GM19240 (cell line): Measurements from ENCODE around the gene RPTOR.

Experiments
- DNase-seq: peaks from one replicate; pipeline ENCODE4 v3.0.0; 2011; ENCODE audit warnings: low spot score; ENCODE audit not compliant: insufficient read length

RPTOR gene

DNA sequence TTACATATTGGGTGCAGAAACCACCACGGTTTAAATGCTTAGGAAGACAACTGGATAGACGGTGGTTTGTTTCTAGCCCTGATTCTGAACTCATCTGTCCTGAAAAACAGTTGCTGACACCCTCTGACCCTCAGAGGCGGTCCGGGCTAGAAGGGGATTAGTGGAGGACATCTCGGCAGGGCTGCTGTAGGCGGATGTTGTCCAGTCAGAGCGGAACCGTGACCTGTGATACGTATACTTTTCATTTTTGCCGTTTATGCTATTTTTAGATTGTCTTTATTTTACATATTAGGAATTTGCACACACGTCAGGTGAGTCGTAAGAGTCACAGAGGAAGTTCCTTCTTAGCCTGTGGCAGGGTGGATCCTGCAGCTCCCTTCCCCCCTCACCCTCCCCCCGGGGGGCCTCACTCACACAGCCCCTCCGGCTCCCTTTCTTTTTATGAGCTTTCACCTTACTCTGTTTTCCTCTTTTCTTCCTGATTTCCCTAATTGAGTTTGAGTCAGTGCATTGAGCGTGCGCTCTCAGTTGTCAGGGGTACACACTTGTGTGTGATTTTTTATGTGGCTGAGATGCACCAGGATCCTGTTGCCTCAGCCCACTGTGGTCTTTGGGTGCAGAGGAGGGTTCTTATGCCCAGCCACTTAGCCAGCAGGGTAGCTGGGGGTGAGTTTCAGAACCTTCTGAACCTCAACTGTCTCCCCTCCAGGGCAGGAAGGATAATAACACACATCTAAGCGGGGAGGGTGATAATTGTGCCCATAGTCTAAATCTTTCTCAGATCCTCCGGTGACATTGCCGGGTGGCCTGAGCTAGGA lies 236.0 kb downstream of the RPTOR start:
- DNase-seq = peak; percentile 62

DNA sequence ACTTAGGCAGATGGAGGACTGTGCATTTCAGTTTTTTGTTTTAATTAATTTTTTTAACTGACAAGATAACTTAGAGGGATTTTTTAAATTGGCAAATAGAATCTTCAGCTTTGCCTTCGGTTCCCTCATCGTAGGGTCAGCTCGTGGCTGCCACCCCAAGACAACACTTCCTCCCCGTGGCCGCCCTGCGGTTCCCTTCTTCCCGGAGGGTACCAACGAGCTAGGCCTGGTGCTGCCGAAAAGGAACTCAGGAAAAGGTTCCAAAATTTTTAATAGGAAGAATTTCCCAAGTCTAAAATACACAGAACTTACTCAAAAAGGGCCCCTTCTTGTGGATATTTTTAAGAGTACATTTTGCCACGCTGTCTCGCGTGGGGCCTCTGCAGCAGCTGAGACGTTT lies 236.6 kb downstream of the RPTOR start:
- no peak for DNase-seq

DNA sequence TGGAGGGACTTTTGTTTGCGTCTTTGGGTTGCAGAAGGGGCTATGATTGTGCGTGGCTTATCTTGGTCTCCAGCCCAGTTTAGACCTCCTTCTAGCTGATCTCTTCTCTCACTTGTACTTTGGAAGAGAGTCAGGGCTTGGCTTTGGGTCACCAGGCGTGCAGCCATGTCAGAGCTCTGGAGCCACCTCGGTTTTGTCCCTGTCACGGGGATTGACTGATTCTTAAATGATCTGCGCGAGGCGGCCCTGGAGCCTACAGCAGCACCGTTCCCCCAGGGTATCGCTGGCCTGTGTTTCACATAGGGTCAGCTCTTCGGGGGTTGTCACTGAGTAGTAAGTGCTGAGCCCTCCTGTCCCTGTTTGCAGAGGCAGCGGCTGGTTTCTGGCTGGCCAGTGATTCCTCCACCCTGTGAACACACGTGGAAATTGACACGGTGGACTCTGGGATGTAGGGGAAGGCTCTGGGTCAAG lies 237.2 kb downstream of the RPTOR start:
- no peak for DNase-seq

DNA sequence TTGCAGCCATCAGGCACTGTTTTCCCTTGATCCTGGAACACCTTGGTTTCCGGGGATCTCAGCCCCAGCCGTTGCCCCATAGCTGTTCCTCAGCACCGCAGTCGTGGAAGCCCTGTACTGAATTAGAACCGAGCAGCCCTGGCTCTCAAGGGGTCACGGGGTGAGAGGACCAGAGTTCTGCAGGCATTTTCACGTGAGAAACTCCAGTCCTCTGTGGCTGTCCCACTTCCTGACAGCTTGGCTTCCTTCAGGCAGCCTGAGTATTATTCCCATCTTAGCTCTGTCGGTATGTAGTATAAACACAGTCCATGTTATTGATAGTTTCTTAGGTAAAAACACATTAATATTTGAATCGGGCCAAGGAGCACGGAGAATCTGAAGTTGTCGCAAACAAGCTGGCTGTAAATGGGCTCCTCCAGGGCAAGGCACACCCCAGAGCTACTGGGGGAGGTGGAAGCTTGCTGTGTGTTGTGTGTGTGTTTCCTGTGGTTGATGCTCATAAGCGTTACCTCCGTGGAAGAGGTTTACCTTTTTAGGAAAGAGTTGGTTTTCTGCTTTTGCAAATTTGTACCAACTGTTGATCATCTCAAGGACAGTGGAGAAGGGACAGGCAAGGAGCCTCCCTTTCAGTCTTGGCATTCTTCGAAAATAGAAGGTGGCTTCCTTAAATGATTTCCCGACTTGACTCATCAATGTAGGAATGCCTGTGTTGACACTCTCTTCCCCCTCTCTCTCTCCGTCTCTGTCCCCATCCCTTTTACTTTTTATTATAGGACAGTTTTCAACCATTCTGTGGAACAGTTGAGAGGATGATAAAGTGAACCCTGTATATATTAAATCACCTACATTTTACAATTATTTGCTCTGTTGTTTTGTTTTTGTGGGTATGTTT lies 238.1 kb downstream of the RPTOR start:
- no peak for DNase-seq

- DNase-seq = no peak
Observed at GRCh38 chr17:80783486-80783885, 238.8 kb downstream of the RPTOR start.

- no peak for DNase-seq
Observed at GRCh38 chr17:80783971-80784370, 239.3 kb downstream of the RPTOR start.

GRCh38 chr17:80785477-80786178 lies 241.0 kb downstream of the RPTOR start:
- DNase-seq = no peak

GRCh38 chr17:80786470-80786869 lies 241.8 kb downstream of the RPTOR start:
- no peak for DNase-seq

DNA sequence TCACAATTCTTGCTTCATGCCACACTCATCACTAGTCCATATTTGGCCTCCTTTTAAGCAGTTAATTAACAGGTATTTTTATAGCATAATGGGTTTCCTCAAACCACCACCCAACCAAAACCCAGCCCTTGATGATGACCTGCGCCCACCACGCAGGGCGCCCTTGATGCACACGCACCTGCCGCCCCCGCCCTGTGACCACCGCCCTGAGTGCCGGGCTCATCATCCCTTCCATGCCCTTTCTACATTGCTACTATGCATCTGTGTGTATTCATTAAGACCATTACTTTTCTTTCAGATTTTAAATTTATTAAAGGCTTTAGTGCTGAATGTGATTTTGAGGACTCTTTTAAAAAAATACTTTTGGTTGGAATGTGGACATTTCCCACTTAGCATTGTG lies 242.2 kb downstream of the RPTOR start:
- no peak for DNase-seq

GRCh38 chr17:80787881-80788280 lies 243.2 kb downstream of the RPTOR start:
- DNase-seq = no peak

GRCh38 chr17:80789356-80789902 lies 244.8 kb downstream of the RPTOR start:
- no peak for DNase-seq

DNA sequence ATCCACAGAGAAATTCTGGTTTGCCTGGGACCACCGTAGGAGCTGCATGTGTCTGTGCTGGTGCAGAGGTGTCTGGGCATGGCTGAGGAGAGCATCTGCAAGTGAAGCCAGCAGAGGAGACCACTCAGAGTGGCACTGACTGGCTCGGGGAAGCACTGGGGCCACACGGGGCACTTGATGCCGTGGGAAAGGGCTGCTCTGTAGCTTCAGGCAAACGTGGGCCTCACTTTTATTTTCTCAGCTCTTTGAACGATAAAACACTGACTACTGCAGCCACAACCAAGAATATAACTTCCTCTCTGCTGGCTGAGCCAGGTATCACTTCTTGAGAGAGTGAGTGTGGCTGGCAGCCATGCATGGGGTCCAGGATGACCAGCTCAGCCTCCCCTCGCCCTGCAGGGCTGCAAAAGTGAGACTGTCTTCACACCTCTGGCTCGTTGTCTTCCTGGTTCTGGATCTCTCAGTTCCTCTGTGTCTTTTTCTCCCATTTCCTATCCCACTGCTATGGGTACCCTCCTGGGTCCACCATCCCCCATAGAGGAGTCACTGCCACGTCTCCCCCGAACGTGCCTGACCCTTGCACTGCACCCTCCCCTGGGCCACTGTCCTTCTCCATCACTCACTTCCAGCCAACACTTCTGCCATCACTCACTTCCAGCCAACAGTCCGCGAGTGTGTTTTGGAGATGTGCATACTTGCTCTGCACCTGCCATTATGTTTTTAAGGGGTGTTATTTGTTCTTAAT lies 245.6 kb downstream of the RPTOR start:
- peak; percentile 57 for DNase-seq

- no peak for DNase-seq
Observed at GRCh38 chr17:80790981-80791742, 246.5 kb downstream of the RPTOR start.

- no peak for DNase-seq
Observed at GRCh38 chr17:80791758-80792284, 247.2 kb downstream of the RPTOR start.

GRCh38 chr17:80792373-80792781 lies 247.7 kb downstream of the RPTOR start:
- no peak for DNase-seq

DNA sequence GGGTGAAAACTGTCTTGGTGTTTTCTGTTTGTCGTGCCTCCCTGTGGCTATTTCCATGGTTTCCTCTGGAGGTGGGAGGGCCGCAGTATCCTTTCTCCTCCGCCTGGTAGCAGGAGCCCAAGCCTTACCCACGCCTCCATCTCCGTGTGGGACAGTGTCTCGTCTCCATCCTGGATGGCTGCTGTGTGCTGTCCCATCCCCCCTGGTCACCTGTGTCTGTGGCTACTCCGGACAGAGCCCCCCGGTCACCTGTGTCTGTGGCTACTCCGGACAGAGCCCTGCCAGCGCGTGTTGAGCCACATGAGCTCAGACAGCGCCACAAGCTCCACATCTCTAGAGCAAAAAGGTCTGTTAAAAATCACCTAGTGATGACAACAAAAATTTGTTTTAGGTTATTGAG lies 248.8 kb downstream of the RPTOR start:
- DNase-seq = no peak

- DNase-seq = no peak
Observed at GRCh38 chr17:80793851-80794267, 249.2 kb downstream of the RPTOR start.

GRCh38 chr17:80794281-80795089 lies 249.8 kb downstream of the RPTOR start:
- no peak for DNase-seq

GRCh38 chr17:80795090-80795580 lies 250.5 kb downstream of the RPTOR start:
- no peak for DNase-seq
